RWPE1 (cell line): ENCODE data around the gene DDX27.

Experiments
- CTCF ChIA-PET: fragments of 350-600 bp; sonication (Branson Sonifier 250); formaldehyde crosslinking; extraction: SDS; loops from one replicate; lab custom pipeline; 2021; lab: Yijun Ruan, JAX
- POLR2A ChIA-PET: fragments of 400-600 bp; formaldehyde crosslinking; extraction: SDS; loops from one replicate; lab custom pipeline; 2020; ENCODE audit warnings: antibody characterized with exemption; ENCODE audit not compliant: low non-redundant PET; lab: Yijun Ruan, JAX
- DNase-seq: peaks from one replicate; pipeline ENCODE4 v3.0.0; 2012; ENCODE audit warnings: low spot score
- H3K27ac ChIP-seq: fragments of 450-650 bp; 2 replicates; pipeline ENCODE4 v1.5.1; 2017
- TF ChIP-seq, protein P1 (sequence below): fragments of 450-650 bp; conservative IDR thresholded peaks from 2 replicates; pipeline ENCODE4 v1.5.1; 2017; ENCODE audit warnings: low read depth, mild to moderate bottlenecking

The DDX27 gene

GRCh38 chr20:49261173-49261572, 42.0 kb downstream of the DDX27 start:
- H3K27ac ChIP-seq: no peak overlapping the region
- CTCF ChIA-PET: interaction anchor here (0.6 kb wide), 1 partner anchor 515 kb away, joined by 3 read pairs; no protein-coding TSS in a partner anchor
- POLR2A ChIA-PET: no interaction called here
- TF ChIP-seq, protein P1, sequence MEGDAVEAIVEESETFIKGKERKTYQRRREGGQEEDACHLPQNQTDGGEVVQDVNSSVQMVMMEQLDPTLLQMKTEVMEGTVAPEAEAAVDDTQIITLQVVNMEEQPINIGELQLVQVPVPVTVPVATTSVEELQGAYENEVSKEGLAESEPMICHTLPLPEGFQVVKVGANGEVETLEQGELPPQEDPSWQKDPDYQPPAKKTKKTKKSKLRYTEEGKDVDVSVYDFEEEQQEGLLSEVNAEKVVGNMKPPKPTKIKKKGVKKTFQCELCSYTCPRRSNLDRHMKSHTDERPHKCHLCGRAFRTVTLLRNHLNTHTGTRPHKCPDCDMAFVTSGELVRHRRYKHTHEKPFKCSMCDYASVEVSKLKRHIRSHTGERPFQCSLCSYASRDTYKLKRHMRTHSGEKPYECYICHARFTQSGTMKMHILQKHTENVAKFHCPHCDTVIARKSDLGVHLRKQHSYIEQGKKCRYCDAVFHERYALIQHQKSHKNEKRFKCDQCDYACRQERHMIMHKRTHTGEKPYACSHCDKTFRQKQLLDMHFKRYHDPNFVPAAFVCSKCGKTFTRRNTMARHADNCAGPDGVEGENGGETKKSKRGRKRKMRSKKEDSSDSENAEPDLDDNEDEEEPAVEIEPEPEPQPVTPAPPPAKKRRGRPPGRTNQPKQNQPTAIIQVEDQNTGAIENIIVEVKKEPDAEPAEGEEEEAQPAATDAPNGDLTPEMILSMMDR: no peak
- DNase-seq: no peak

- no peak overlapping the region for H3K27ac ChIP-seq
- TF ChIP-seq, protein P1: no peak
- DNase-seq: no peak
- POLR2A ChIA-PET: interaction anchor here (0.6 kb wide), 2 partner anchors 18 to 115 kb away, joined by 3 to 6 read pairs; no protein-coding TSS in a partner anchor
- CTCF ChIA-PET: interaction anchor here (1.9 kb wide), 1 partner anchor 16 kb away, joined by 5 read pairs; no protein-coding TSS in a partner anchor
Observed at GRCh38 chr20:49262444-49262843, 43.2 kb downstream of the DDX27 start.

GRCh38 chr20:49267327-49267726, 48.1 kb downstream of the DDX27 start:
- DNase-seq: no peak
- ChIA-PET CTCF (interaction anchor here (0.7 kb wide), 2 partner anchors 155 to 468 kb away, joined by 6 to 9 read pairs; no protein-coding TSS in a partner anchor), POLR2A (no interaction called here)
- TF ChIP-seq, protein P1: no peak
- no peak overlapping the region for H3K27ac ChIP-seq

- no peak for DNase-seq
- TF ChIP-seq, protein P1: no peak
- H3K27ac ChIP-seq: no peak overlapping the region
- CTCF ChIA-PET: interaction anchor here (1.2 kb wide), 1 partner anchor 23 kb away, joined by 3 read pairs; no protein-coding TSS in a partner anchor
- POLR2A ChIA-PET: no interaction called here
Observed at GRCh38 chr20:49268600-49269365, 49.6 kb downstream of the DDX27 start.

GRCh38 chr20:49270177-49270576, 51.0 kb downstream of the DDX27 start:
- CTCF ChIA-PET: interaction anchor here (0.5 to 0.6 kb wide), 3 partner anchors 25 to 709 kb away, joined by 3 read pairs; no protein-coding TSS in a partner anchor
- no peak overlapping the region for H3K27ac ChIP-seq
- POLR2A ChIA-PET: no interaction called here
- TF ChIP-seq, protein P1: no peak
- DNase-seq: no peak

DNA sequence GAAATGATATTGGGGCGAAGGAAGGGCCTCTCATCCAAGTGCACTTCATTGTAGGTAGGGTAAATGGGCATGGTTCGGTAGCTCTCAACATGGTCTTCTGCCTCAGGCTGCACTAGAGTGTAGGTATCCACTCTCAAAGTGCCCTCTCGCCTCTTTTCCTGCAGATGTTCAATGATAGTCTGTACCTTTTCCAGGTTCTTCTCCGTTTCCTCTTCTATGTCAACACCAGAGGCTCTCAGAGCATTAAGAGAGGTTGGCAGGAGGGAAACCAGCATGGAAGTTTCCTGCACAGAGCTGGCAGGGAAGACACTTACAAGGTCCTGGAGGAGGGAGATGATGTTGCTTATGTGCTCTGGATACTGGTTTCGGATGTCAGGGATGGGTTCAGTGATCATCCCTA, 51.5 kb downstream of the DDX27 start:
- H3K27ac ChIP-seq: no peak overlapping the region
- no peak for DNase-seq
- TF ChIP-seq, protein P1: no peak
- POLR2A ChIA-PET: no interaction called here
- CTCF ChIA-PET: interaction anchor here (0.5 to 1.3 kb wide), 3 partner anchors 18 to 26 kb away, joined by 3 to 5 read pairs (median 4); no protein-coding TSS in a partner anchor
